Upper lobe of left lung (tissue), 6 donors: ENCODE measurements around the gene OSBPL5. TPM values are rescaled to one million over a fixed set of nuclear protein-coding genes. Genes with fewer than 3 reads are reported as not detected.

Source experiments
- ATAC-seq, 2 donors: fragments of 200-7000 bp; cut with Tn5 transposase; one replicate each; pipeline ENCODE4 v1.9.1; 2022; ENCODE audit warnings: mild to moderate bottlenecking in 2 of 2, moderate library complexity in 2 of 2; ENCODE audit not compliant: low FRiP score in 2 of 2
- DNase-seq, 2 donors: peaks; one replicate each; pipeline ENCODE4 v3.0.0-alpha.2; 2019 to 2020
- H3K27ac ChIP-seq, 4 donors: fragments of 200-600 bp; sonication (generic); one replicate each; pipeline ENCODE4 v1.5.1; 2016 to 2019
- H3K27me3 ChIP-seq, 4 donors: fragments of 200-600 bp; sonication (generic); one replicate each; pipeline ENCODE4 v1.5.1; 2017 to 2019
- H3K36me3 ChIP-seq, 4 donors: fragments of 200-600 bp; sonication (generic); one replicate each; pipeline ENCODE4 v1.5.1; 2016 to 2019
- H3K4me1 ChIP-seq, 4 donors: fragments of 200-600 bp; sonication (generic); one replicate each; pipeline ENCODE4 v1.5.1; 2018 to 2019
- H3K4me3 ChIP-seq, 4 donors: fragments of 200-600 bp; sonication (generic); one replicate each; pipeline ENCODE4 v1.5.1; 2017 to 2019; ENCODE audit warnings: mild to moderate bottlenecking in 2 of 4, moderate library complexity in 1 of 4
- H3K9me3 ChIP-seq, 4 donors: fragments of 200-600 bp; sonication (generic); one replicate each; pipeline ENCODE4 v1.5.1; 2018 to 2019
- EP300 ChIP-seq, 4 donors: sonication (generic); formaldehyde crosslinking; IDR thresholded peaks; one replicate each; pipeline ENCODE4 v1.5.1; 2017; ENCODE audit warnings: antibody characterized with exemption in 4 of 4, control low read depth in 2 of 4
- POLR2A ChIP-seq, 4 donors: fragments of 450-650 bp; IDR thresholded peaks; one replicate each; pipeline ENCODE4 v1.5.1; 2016 to 2017; ENCODE audit warnings: antibody characterized with exemption in 4 of 4, mild to moderate bottlenecking in 2 of 4
- POLR2AphosphoS5 ChIP-seq, 2 donors: sonication (generic); formaldehyde crosslinking; IDR thresholded peaks; one replicate each; pipeline ENCODE4 v1.5.1; 2017; ENCODE audit warnings: antibody characterized with exemption in 2 of 2
- WGBS, 2 donors: methylation state at CpG; one replicate each; pipeline ENCODE4 v1.1.5; 2017 to 2018; 5-methylcytosine and 5-hydroxymethylcytosine counted together
- total RNA-seq, 6 donors: library from RNA; depleted of rRNA in 4 of 6; stranded (reverse); fragments of >200 nt in 4 of 6; gene quantifications; one replicate each; pipeline versions ENCODE4 v1.1.0 to v1.2.1, GENCODE V29; 2016 to 2021
- TF ChIP-seq, protein P1 (sequence below), 6 experiments: fragments of 450-650 bp in 4 of 6; fragments of 200-600 bp in 2 of 6; sonication (generic) in 2 of 6; IDR thresholded peaks; one replicate each; pipeline ENCODE4 v1.5.1; 2016 to 2019; ENCODE audit warnings: antibody characterized with exemption in 6 of 6
- donor health status: DM: no; HTN: no; CAD: no; lungs with moderate emphysema.
- donor health status: DM: no; HTN: yes; CAD: no; lungs with severe emphysema.

OSBPL5 gene, protein sequence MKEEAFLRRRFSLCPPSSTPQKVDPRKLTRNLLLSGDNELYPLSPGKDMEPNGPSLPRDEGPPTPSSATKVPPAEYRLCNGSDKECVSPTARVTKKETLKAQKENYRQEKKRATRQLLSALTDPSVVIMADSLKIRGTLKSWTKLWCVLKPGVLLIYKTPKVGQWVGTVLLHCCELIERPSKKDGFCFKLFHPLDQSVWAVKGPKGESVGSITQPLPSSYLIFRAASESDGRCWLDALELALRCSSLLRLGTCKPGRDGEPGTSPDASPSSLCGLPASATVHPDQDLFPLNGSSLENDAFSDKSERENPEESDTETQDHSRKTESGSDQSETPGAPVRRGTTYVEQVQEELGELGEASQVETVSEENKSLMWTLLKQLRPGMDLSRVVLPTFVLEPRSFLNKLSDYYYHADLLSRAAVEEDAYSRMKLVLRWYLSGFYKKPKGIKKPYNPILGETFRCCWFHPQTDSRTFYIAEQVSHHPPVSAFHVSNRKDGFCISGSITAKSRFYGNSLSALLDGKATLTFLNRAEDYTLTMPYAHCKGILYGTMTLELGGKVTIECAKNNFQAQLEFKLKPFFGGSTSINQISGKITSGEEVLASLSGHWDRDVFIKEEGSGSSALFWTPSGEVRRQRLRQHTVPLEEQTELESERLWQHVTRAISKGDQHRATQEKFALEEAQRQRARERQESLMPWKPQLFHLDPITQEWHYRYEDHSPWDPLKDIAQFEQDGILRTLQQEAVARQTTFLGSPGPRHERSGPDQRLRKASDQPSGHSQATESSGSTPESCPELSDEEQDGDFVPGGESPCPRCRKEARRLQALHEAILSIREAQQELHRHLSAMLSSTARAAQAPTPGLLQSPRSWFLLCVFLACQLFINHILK
- total RNA-seq = 10 to 100 TPM; 23.4 to 66.9 (median 48.3) TPM

DNA sequence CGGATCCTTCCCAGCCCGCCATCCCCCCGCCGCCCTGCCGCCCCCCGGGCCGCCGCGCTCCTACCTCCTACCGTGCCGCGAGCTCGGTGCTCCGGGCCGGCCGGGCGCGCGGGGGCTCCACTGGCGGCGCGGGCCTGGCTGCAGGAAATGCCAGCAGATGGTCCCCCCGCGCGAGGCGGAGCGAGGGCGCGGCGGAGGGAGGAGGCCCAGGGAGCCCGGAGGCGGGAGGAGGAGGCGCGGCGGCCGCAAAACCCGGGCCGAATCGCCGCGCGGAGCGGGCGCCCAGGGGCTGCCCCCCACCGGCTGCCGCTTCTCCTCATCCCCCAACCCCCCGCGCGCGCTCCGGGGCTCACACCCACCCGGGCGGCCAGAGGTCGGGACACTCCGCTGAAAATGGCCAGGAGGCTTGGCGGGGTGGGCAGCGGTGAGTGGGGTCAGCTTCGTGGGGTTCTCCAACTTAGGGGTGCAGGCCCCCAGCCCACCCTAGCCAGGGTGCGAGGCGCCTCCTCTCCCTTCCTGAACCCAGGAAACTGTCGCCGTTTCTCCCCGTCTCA, at the start of gene OSBPL5:
TSS of gene OSBPL5 (minus strand) at position 159 of the 554 bp plus-strand sequence. CDS start 36,162 bp downstream, outside the sequence.
- peak within 1 kb of the TSS; percentile 73 to 96 (median 84) for H3K4me3 ChIP-seq
- TF ChIP-seq EP300 (IDR thresholded peaks at IDR 0.05) (no peak), POLR2AphosphoS5 (IDR thresholded peaks at IDR 0.05) (peak; percentile 15 to 86), POLR2A (IDR thresholded peaks at IDR 0.05) (peak in 1 of 4 donors; percentile 59)
- TF ChIP-seq, protein P1, sequence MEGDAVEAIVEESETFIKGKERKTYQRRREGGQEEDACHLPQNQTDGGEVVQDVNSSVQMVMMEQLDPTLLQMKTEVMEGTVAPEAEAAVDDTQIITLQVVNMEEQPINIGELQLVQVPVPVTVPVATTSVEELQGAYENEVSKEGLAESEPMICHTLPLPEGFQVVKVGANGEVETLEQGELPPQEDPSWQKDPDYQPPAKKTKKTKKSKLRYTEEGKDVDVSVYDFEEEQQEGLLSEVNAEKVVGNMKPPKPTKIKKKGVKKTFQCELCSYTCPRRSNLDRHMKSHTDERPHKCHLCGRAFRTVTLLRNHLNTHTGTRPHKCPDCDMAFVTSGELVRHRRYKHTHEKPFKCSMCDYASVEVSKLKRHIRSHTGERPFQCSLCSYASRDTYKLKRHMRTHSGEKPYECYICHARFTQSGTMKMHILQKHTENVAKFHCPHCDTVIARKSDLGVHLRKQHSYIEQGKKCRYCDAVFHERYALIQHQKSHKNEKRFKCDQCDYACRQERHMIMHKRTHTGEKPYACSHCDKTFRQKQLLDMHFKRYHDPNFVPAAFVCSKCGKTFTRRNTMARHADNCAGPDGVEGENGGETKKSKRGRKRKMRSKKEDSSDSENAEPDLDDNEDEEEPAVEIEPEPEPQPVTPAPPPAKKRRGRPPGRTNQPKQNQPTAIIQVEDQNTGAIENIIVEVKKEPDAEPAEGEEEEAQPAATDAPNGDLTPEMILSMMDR (IDR thresholded peaks at IDR 0.05) = peak in 2 of 6 experiments; percentile 11 to 22
- peak within 1 kb of the TSS; percentile 71 to 93 (median 80) for H3K27ac ChIP-seq
- no peaks in the 10 kb centered on the region for H3K9me3 ChIP-seq
- peaks cover 49 to 70% (median 58%) of the 10 kb centered on the region in 4 donors for H3K4me1 ChIP-seq
- WGBS, 2 donors = 0% methylated on average over 10 to 26 of the region's 63 CpGs
- peaks cover 0 to 1% (median 0%) of the 10 kb centered on the region in 4 donors for H3K27me3 ChIP-seq
- peak; percentile 78 to 95 for DNase-seq
- no peaks in the 10 kb centered on the region for H3K36me3 ChIP-seq
- peak in 1 of 2 donors; percentile 76 for ATAC-seq

DNA sequence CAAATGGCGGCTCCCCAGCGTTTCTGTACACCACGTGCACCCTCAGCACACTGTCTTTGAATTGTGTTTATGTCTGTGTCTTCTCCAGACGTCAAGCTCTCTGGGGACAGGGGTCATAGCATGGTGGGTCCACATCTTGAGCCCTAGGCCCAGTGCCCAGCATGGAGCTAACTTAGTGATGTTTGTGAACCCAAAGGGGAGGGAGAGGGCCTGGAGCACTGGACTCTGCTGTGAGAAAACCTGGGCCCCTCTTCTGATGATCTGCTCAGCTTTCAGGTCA, 49.2 kb upstream of the OSBPL5 start:
- Histone ChIP-seq H3K27me3 (peaks cover 0 to 6% (median 0%) of the 10 kb centered on the region in 4 donors), H3K36me3 (no peaks in the 10 kb centered on the region), H3K9me3 (peaks cover 0 to 4% (median 2%) of the 10 kb centered on the region in 4 donors), H3K4me3 (no peak overlapping the region), H3K27ac (no peak overlapping the region), H3K4me1 (peaks cover 0 to 7% (median 0%) of the 10 kb centered on the region in 4 donors)
- TF ChIP-seq EP300 (IDR thresholded peaks at IDR 0.05) (no peak), POLR2A (IDR thresholded peaks at IDR 0.05) (no peak), POLR2AphosphoS5 (IDR thresholded peaks at IDR 0.05) (no peak)
- TF ChIP-seq, protein P1 (IDR thresholded peaks at IDR 0.05) = no peak
- 93% methylated on average over 4 of the region's 4 CpGs; no CpG with 5 or more reads in 1 of the 2 donors for WGBS, 2 donors
- DNase-seq = no peak
- no peak for ATAC-seq

DNA sequence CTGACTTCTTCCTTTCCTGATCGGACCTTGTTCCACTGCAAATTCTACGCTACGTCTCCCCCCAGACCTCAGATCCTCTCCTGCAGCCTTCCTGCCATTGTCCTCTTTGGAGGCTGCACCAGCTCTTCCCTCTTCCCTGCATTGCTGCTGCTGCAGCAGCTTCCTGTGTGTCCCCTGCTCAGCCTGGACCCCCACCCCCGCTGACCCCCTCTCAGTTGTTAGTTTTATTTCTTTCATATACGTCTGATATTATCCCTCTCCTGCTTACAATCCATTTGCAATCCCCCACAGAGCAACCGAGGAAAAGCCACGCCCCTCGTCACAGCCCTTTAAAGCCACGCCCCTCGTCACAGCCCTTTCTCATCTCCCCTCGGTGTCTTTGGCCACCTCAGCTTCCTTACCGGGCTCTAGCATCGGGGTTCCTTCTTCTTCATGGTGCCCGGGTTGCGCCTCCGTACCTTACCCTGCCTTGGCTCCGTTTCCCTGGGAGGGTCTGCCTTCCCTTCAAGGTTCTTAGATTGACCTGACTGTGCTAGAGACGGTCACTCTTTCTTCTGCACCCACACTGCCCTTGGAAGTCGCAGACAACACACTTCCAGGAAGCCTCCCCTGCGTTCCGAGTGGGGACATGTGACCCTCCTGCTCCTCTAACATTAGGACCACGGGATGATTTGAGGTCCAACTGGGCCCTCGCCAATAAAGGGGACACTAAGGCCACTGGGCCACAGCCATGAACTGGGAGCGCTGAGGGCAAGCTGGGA, 48.7 kb upstream of the OSBPL5 start:
- TF ChIP-seq POLR2AphosphoS5 (IDR thresholded peaks at IDR 0.05) (no peak), EP300 (IDR thresholded peaks at IDR 0.05) (no peak), POLR2A (IDR thresholded peaks at IDR 0.05) (no peak)
- TF ChIP-seq, protein P1 (IDR thresholded peaks at IDR 0.05) = no peak
- WGBS, 2 donors = 53 to 61% methylated on average over 21 to 24 of the region's 24 CpGs
- H3K4me1 ChIP-seq = peaks cover 0 to 7% (median 0%) of the 10 kb centered on the region in 4 donors
- H3K36me3 ChIP-seq = no peaks in the 10 kb centered on the region
- DNase-seq (no peak), ATAC-seq (no peak)
- peaks cover 0 to 6% (median 0%) of the 10 kb centered on the region in 4 donors for H3K27me3 ChIP-seq
- no peak overlapping the region for H3K27ac ChIP-seq
- no peak overlapping the region for H3K4me3 ChIP-seq
- H3K9me3 ChIP-seq = peaks cover 0 to 4% (median 2%) of the 10 kb centered on the region in 4 donors

DNA sequence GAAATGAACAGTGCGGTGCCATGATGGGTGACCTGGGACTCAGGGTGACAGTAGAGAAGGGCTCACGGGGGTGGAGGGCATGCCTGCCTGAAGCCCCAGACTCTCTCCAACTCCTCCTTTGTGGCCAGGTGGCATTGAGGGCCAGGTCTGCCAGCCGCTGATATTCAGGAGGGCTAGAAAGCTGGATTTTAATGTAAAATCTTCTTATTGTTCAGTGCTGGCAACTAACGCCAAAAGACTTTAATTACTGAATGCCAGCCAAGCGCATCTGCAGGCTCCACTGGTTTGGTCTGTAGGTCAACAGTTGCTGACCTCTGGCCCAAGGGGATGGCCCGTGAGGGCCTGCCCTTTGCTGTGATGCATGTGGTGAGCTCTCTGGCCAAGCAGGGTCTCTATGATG, 43.2 kb upstream of the OSBPL5 start:
- Histone ChIP-seq H3K36me3 (no peaks in the 10 kb centered on the region), H3K27me3 (peaks cover 0 to 10% (median 4%) of the 10 kb centered on the region in 4 donors), H3K9me3 (peaks cover 0 to 4% (median 2%) of the 10 kb centered on the region in 4 donors), H3K4me1 (peaks cover 7 to 17% (median 12%) of the 10 kb centered on the region in 4 donors), H3K4me3 (no peak overlapping the region), H3K27ac (no peak overlapping the region)
- ATAC-seq (no peak), DNase-seq (no peak)
- no peak for TF ChIP-seq EP300 (IDR thresholded peaks at IDR 0.05)
- WGBS, 2 donors = 96 to 97% methylated on average over 4 to 6 of the region's 6 CpGs
